Measurements from ENCODE around the gene VPS18. TPM values are rescaled to one million over a fixed set of nuclear protein-coding genes. Genes with fewer than 3 reads are reported as not detected.

Gene VPS18
- total RNA-seq, 1 experiment from 2014 or later, result 14.3 TPM

DNA sequence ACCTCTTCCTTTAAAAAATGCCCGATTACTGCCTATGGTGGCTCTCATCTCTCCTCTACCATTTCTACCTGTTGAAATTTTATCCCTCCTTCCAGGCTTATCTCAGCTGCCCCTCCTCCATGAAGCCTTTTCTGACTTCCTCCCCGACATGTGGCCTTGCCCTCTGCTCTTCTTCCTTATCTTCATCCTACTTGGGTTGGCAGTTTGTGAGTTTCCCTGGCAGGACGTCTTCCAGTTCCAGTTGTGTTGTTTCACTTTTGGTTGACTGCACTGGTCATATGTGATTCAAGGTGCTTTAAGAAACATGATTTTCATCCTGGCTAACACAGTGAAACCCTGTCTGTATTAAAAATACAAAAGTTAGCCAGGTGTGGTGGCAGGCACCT lies 39.3 kb downstream of the VPS18 start:
- intact Hi-C loops (cut with micrococcal nuclease; ENCODE audit: unreplicated experiment), result no loop called here
- H3K4me3 Mint-ChIP-seq (ENCODE audit: low read depth, unreplicated experiment), result no peak overlapping the region

DNA sequence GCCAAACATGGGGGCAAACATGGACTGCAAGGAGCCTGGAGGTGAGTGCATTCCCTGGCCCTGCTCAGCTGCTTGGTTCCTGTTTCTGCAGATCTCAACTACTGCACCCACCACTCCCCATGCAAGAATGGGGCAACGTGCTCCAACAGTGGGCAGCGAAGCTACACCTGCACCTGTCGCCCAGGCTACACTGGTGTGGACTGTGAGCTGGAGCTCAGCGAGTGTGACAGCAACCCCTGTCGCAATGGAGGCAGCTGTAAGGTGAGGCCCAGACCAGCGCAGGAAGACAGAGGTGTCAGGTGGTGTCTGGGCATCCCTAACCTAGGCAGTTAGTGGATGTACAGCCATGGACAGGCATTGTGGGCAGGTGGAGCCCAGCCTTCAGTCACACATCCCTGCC lies 40.2 kb downstream of the VPS18 start:
- Mint-ChIP-seq H3K9me3 (ENCODE audit: low read depth, unreplicated experiment) (no peaks in the 10 kb centered on the region), H3K27me3 (ENCODE audit: unreplicated experiment) (peaks cover 22% of the 10 kb centered on the region), H3K36me3 (ENCODE audit: insufficient read depth, unreplicated experiment) (peaks cover 8% of the 10 kb centered on the region), H3K4me1 (ENCODE audit: low read depth, unreplicated experiment) (peaks cover 27% of the 10 kb centered on the region), H3K27ac (ENCODE audit: unreplicated experiment) (no peak overlapping the region), H3K4me3 (ENCODE audit: low read depth, unreplicated experiment) (no peak overlapping the region)
- CTCF ChIA-PET, result no interaction called here
- TF ChIP-seq, protein P1, sequence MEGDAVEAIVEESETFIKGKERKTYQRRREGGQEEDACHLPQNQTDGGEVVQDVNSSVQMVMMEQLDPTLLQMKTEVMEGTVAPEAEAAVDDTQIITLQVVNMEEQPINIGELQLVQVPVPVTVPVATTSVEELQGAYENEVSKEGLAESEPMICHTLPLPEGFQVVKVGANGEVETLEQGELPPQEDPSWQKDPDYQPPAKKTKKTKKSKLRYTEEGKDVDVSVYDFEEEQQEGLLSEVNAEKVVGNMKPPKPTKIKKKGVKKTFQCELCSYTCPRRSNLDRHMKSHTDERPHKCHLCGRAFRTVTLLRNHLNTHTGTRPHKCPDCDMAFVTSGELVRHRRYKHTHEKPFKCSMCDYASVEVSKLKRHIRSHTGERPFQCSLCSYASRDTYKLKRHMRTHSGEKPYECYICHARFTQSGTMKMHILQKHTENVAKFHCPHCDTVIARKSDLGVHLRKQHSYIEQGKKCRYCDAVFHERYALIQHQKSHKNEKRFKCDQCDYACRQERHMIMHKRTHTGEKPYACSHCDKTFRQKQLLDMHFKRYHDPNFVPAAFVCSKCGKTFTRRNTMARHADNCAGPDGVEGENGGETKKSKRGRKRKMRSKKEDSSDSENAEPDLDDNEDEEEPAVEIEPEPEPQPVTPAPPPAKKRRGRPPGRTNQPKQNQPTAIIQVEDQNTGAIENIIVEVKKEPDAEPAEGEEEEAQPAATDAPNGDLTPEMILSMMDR (IDR thresholded peaks at IDR 0.05; ENCODE audit: unreplicated experiment), result no peak
- no TSS peak for BruUV-seq (replicated peaks)
- intact Hi-C loops (cut with micrococcal nuclease; ENCODE audit: unreplicated experiment), result no loop called here
- DNase-seq, result no peak

More for the DNA sequence above, 39.3 kb downstream of the VPS18 start:
- TF ChIP-seq, protein P1 (IDR thresholded peaks at IDR 0.05; ENCODE audit: unreplicated experiment), result no peak
- Mint-ChIP-seq H3K9me3 (ENCODE audit: low read depth, unreplicated experiment) (no peaks in the 10 kb centered on the region), H3K27me3 (ENCODE audit: unreplicated experiment) (peaks cover 22% of the 10 kb centered on the region), H3K36me3 (ENCODE audit: insufficient read depth, unreplicated experiment) (peaks cover 8% of the 10 kb centered on the region), H3K27ac (ENCODE audit: unreplicated experiment) (no peak overlapping the region), H3K4me1 (ENCODE audit: low read depth, unreplicated experiment) (peaks cover 27% of the 10 kb centered on the region)
- CTCF ChIA-PET, result no interaction called here
- BruUV-seq (replicated peaks), result no TSS peak
- DNase-seq, result no peak

DNA sequence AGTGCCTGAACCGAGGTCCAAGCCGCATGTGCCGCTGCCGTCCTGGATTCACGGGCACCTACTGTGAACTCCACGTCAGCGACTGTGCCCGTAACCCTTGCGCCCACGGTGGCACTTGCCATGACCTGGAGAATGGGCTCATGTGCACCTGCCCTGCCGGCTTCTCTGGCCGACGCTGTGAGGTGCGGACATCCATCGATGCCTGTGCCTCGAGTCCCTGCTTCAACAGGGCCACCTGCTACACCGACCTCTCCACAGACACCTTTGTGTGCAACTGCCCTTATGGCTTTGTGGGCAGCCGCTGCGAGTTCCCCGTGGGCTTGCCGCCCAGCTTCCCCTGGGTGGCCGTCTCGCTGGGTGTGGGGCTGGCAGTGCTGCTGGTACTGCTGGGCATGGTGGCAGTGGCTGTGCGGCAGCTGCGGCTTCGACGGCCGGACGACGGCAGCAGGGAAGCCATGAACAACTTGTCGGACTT lies 42.0 kb downstream of the VPS18 start:
- TF ChIP-seq, protein P1 (IDR thresholded peaks at IDR 0.05; ENCODE audit: unreplicated experiment), result no peak
- no peak overlapping the region for H3K4me3 Mint-ChIP-seq (ENCODE audit: low read depth, unreplicated experiment)
- intact Hi-C loops (cut with micrococcal nuclease; ENCODE audit: unreplicated experiment), result no loop called here
- peaks cover 4% of the 10 kb centered on the region for H3K27me3 Mint-ChIP-seq (ENCODE audit: unreplicated experiment)
- no TSS peak for BruUV-seq (replicated peaks)
- CTCF ChIA-PET, result no interaction called here
- H3K9me3 Mint-ChIP-seq (ENCODE audit: low read depth, unreplicated experiment), result no peaks in the 10 kb centered on the region
- peaks cover 19% of the 10 kb centered on the region for H3K4me1 Mint-ChIP-seq (ENCODE audit: low read depth, unreplicated experiment)
- H3K27ac Mint-ChIP-seq (ENCODE audit: unreplicated experiment), result no peak overlapping the region
- H3K36me3 Mint-ChIP-seq (ENCODE audit: insufficient read depth, unreplicated experiment), result peaks cover under 1% of the 10 kb centered on the region
- no peak for DNase-seq

DNA sequence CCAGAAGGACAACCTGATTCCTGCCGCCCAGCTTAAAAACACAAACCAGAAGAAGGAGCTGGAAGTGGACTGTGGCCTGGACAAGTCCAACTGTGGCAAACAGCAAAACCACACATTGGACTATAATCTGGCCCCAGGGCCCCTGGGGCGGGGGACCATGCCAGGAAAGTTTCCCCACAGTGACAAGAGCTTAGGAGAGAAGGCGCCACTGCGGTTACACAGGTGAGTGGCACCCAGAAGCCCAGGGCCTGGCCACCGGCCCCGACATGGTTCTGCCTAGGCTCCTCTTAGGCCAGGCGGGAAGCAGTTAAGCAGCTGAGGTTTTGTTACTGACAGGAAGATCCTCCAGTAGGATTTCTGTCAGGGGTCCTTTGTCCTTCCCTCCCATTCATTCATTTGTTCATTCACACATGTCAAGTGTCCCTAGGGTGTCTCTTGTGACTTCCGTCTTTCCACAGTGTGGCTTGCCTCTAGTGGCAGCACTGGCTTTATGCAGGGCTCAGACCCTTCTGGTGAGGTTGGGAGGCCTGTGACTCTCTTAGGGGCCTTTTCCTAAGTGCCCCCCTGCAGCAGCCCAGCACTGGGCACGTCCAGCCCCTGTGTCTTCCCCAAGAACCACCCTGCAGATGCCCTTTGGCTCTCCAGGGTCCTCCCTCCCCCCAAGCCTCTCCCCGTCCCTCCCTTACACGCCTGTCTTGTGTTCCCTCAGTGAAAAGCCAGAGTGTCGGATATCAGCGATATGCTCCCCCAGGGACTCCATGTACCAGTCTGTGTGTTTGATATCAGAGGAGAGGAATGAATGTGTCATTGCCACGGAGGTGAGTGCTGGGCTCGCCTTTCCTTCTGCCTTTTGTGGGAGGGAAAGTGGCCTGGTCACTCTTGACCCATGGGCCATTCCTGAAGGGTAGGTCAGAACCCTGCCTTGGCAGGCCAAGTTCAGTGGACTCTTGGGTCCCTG lies 42.7 kb downstream of the VPS18 start:
- peaks cover 19% of the 10 kb centered on the region for H3K4me1 Mint-ChIP-seq (ENCODE audit: low read depth, unreplicated experiment)
- intact Hi-C loops (cut with micrococcal nuclease; ENCODE audit: unreplicated experiment), result no loop called here
- H3K9me3 Mint-ChIP-seq (ENCODE audit: low read depth, unreplicated experiment), result no peaks in the 10 kb centered on the region
- H3K36me3 Mint-ChIP-seq (ENCODE audit: insufficient read depth, unreplicated experiment), result no peaks in the 10 kb centered on the region
- no peaks in the 10 kb centered on the region for H3K27me3 Mint-ChIP-seq (ENCODE audit: unreplicated experiment)
- CTCF ChIA-PET, result no interaction called here
- H3K4me3 Mint-ChIP-seq (ENCODE audit: low read depth, unreplicated experiment), result no peak overlapping the region
- DNase-seq, result no peak
- no TSS peak for BruUV-seq (replicated peaks)
- TF ChIP-seq, protein P1 (IDR thresholded peaks at IDR 0.05; ENCODE audit: unreplicated experiment), result no peak
- H3K27ac Mint-ChIP-seq (ENCODE audit: unreplicated experiment), result no peak overlapping the region

Measured in Calu3 (cell line).